ENCODE results near the gene HMBS.
A peak's percentile ranks its signal among the peaks of the same experiment; 100 is the strongest.
"Not testable (repeated sequence)": the region's sequence is repeated elsewhere in the genome, so short reads cannot be mapped to it uniquely, and the experiment has no call there.

Gene HMBS

GRCh38 chr11:119084663-119085436, at the start of gene HMBS:
Gene HMBS (plus strand): TSS chr11:119084881. CDS start chr11:119085034, 153 bp downstream.
- peak; percentile 73 to 83 for DNase-seq (ENCODE audit: low read depth in 2 of 2)

GRCh38 chr11:119038884-119039283, 45.8 kb upstream of the HMBS start:
- no peak for DNase-seq (ENCODE audit: low read depth in 2 of 2)

GRCh38 chr11:119039471-119039870, 45.2 kb upstream of the HMBS start:
- not testable (repeated sequence) for DNase-seq (ENCODE audit: low read depth in 2 of 2)

GRCh38 chr11:119041821-119042514, 42.7 kb upstream of the HMBS start:
- no peak for DNase-seq (ENCODE audit: low read depth in 2 of 2)

GRCh38 chr11:119042927-119043326, 41.8 kb upstream of the HMBS start:
- DNase-seq (ENCODE audit: low read depth in 2 of 2), result no peak

GRCh38 chr11:119044708-119045107, 40.0 kb upstream of the HMBS start:
- DNase-seq (ENCODE audit: low read depth in 2 of 2), result no peak

- no peak for DNase-seq (ENCODE audit: low read depth in 2 of 2)
These were observed 38.2 kb upstream of the HMBS start for GRCh38 chr11:119046489-119046888.

GRCh38 chr11:119047205-119047604, 37.5 kb upstream of the HMBS start:
- DNase-seq (ENCODE audit: low read depth in 2 of 2), result no peak

GRCh38 chr11:119048644-119049043, 36.0 kb upstream of the HMBS start:
- DNase-seq (ENCODE audit: low read depth in 2 of 2), result no peak

GRCh38 chr11:119049081-119049480, 35.6 kb upstream of the HMBS start:
- no peak for DNase-seq (ENCODE audit: low read depth in 2 of 2)

GRCh38 chr11:119051440-119052162, 33.1 kb upstream of the HMBS start:
- DNase-seq (ENCODE audit: low read depth in 2 of 2), result no peak

GRCh38 chr11:119052163-119052814, 32.4 kb upstream of the HMBS start:
- DNase-seq (ENCODE audit: low read depth in 2 of 2), result no peak

GRCh38 chr11:119054418-119054817, 30.3 kb upstream of the HMBS start:
- no peak for DNase-seq (ENCODE audit: low read depth in 2 of 2)

GRCh38 chr11:119055901-119056300, 28.8 kb upstream of the HMBS start:
- no peak for DNase-seq (ENCODE audit: low read depth in 2 of 2)

- peak in 1 of 2 donors; percentile 28 for DNase-seq (ENCODE audit: low read depth in 2 of 2)
These were observed 28.2 kb upstream of the HMBS start for GRCh38 chr11:119056421-119056999.

- DNase-seq (ENCODE audit: low read depth in 2 of 2), result peak; percentile 97 to 99
These were observed 27.5 kb upstream of the HMBS start, which contains the start of gene HYOU1 for GRCh38 chr11:119057000-119057769. Gene HYOU1 (minus strand): TSS chr11:119057205. CDS start chr11:119056160, 1,045 bp downstream.

- DNase-seq (ENCODE audit: low read depth in 2 of 2), result not testable (repeated sequence)
These were observed 25.6 kb upstream of the HMBS start for GRCh38 chr11:119059128-119059527.

GRCh38 chr11:119061256-119061655, 23.4 kb upstream of the HMBS start:
- DNase-seq (ENCODE audit: low read depth in 2 of 2), result no peak

- DNase-seq (ENCODE audit: low read depth in 2 of 2), result no peak
These were observed 21.9 kb upstream of the HMBS start for GRCh38 chr11:119062779-119063178.

GRCh38 chr11:119065369-119065768, 19.3 kb upstream of the HMBS start:
- DNase-seq (ENCODE audit: low read depth in 2 of 2), result peak in 1 of 2 donors; percentile 10

Data from stimulated activated CD8-positive, alpha-beta memory T cell treated with anti-CD3 and anti-CD28 coated beads, Interleukin-2, amount 100 ng/mL, for 1 hour (primary cell).